T-helper 2 cell treated with Interferon-gamma antibody and Interleukin-4, amounts not matched to agents 100 ng/mL and 5 ng/mL, for 36 hours (primary cell): ENCODE measurements around the gene INO80D. TPM values are rescaled to one million over a fixed set of nuclear protein-coding genes. Genes with fewer than 3 reads are reported as not detected.

ENCODE experiments used
- intact Hi-C: fragments of 100-400 bp; cut with micrococcal nuclease; formaldehyde crosslinking; loops from one replicate; pipeline ENCODE4 v1.15.1; 2023
- total RNA-seq: library from RNA; stranded (reverse); gene quantifications from 2 replicates; pipeline ENCODE4 v1.2.3, GENCODE V29; 2022

Gene INO80D
- total RNA-seq, 1 donor from 2014 or later: 29.5 TPM

DNA sequence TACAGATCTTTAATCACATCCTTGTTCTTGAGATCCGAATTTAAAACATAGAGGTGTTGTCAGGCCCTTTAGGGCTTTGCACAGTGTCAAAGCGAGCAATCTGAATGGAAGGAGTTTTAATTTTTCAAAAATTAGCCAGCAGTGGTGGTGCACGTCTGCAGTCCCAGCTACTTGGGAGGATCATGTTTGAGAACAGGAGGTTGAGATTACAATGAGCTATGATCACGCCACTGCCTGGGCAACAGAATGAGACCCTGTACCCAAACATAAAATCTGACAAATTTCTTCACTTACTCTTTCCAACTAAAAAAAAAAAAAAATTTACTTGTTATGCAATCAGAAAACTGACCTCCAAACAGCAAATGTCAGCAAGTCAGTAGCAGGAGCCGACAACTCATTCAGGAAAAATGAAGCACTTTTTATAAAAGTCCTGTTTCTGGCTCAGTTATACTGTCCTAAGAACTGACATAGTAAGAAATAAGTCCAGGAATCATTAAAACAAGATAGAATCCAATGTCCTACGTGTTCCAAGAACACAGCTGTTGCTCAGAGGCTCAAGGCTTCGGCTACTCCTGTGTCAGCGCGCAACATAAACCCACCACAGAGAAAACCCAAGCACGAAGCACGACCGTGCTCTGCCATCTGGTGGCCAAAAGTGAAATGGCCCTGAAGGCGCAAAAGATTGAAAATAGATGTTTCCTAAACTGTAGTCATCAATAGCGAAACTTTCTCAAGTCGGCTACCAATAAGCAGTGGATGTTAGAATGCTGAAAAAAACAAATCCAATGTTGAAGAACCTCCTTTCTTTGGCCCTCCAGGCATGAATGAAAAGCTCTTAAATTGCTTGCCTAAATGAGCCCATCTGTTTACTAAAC is 138.1 kb downstream of the INO80D start:
- intact Hi-C loops: loop anchor here (1.0 to 5.0 kb wide), 2 partner anchors 181 to 1840 kb away; no protein-coding TSS in a partner anchor

DNA sequence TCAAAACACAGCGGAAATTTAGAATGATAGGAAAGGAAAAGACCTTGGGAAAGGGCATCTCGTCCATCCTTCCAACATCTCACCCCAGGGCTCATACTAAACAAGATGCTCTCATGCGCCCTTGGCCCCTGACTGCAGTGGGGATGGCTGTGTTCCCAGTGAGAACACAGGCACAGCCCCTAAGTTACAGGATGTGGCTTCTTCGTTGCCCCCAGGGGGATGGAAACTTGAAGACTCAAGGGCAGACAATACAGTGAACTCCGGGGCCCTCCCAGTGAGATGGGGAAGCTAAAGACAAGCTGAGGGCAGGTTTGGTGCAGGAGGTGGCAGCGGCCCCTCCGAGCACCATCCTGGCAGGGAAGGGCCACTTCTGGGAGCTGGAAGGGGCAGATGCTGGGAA is 139.7 kb downstream of the INO80D start:
- intact Hi-C loops: loop anchor here (5.0 kb wide), 1 partner anchor 179 kb away; no protein-coding TSS in a partner anchor

Other genes starting within 250 kb of the INO80D start
- 64.5 and 68.9 TPM in 2 replicates for gene NDUFS1, start 73.3 kb upstream of the INO80D start, total RNA-seq
- 612 and 630 TPM in 2 replicates for gene EEF1B2, start 73.7 kb upstream of the INO80D start, total RNA-seq
- gene ZDBF2, start 188.5 kb upstream of the INO80D start, total RNA-seq: 6.9 and 7.5 TPM in 2 replicates